ENCODE measurements around the gene ATP8B1. TPM values are rescaled to one million over a fixed set of nuclear protein-coding genes. Genes with fewer than 3 reads are reported as not detected.
"Not testable (repeated sequence)": the region's sequence is repeated elsewhere in the genome, so short reads cannot be mapped to it uniquely, and the experiment has no call there.

ATP8B1 gene
- polyA plus RNA-seq (2013, experiment 1 of 2), result 2.4 TPM
- polyA plus RNA-seq (2013, experiment 2 of 2), result 2.4 TPM

DNA sequence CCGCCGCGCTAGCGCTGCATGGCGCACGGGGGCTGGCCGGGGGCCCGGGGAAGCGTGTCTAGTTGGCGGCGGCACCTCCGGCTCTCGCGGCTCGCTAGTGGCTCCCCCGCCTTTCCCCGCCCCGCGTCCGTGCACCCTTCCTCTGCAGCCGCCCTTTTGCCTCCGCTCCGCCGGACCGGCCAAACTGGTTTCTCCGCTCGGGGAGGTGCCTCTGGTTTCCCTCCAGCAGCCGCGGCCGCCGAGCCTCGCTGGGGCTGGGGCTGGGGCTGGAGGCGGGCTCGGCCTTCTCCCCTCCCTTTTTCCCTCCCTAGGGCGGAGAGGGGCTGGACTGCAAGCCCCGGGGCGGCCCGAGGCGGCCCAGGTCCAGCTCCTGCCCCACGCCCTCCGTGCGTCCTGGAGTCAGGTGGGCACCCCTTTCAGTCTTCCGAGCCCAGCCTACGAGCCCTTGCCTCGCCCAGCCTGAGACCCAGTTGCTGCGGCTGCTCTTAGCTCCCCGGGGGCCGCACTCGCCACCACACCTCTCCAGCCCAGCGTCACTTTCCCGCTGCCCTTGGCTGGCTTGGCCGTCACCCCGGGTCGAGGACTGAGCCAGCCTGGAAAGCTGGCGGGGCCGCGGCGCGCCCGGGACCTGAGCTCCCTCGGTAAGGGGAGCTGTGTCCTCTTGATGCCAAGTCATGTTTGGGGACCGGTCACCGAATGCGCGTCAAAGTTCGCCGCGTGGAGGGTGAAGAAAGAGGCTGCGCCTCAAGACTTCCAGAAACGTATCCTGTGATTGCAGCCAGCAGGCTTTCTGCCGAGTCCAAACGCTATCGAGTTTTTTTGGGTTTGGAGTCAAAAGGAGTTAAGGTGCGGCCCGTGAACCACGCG is at the start of gene ATP8B1:
Gene ATP8B1 (minus strand): TSS at position 213 of the 867 bp plus-strand sequence. CDS start 71,508 bp downstream, outside the sequence.
- Histone ChIP-seq H3K79me1 (ENCODE audit: low read length) (peaks cover 2% of the 10 kb centered on the region), H3K4ac (ENCODE audit: low read depth, low read length) (no peak within 1 kb of the TSS), H2BK5ac (ENCODE audit: low read length) (no peak within 1 kb of the TSS), H3K18ac (ENCODE audit: low read length) (peak within 1 kb of the TSS; percentile 24), H3K9ac (ENCODE audit: low read length) (peak within 1 kb of the TSS; percentile 77), H3K36me3 (ENCODE audit: control insufficient read depth, insufficient read depth, low read length) (no peaks in the 10 kb centered on the region), H4K8ac (ENCODE audit: low read depth, low read length) (no peak within 1 kb of the TSS), H4K5ac (ENCODE audit: low read length) (no peak within 1 kb of the TSS), H3K56ac (ENCODE audit: low read length) (peak within 1 kb of the TSS; percentile 94), H3K27me3 (ENCODE audit: insufficient read depth, low read length, poor library complexity) (peaks cover 8% of the 10 kb centered on the region), H3K79me2 (ENCODE audit: control insufficient read depth, insufficient read depth, low read length) (no peaks in the 10 kb centered on the region), H3K4me1 (ENCODE audit: control insufficient read depth, low read depth, low read length) (peaks cover 3% of the 10 kb centered on the region), H2BK120ac (ENCODE audit: low read depth, low read length) (no peak within 1 kb of the TSS), H3K4me3 (ENCODE audit: low read length) (peak within 1 kb of the TSS; percentile 49), H3K27ac (ENCODE audit: low read depth, low read length) (no peak within 1 kb of the TSS), H3K4me2 (ENCODE audit: low read length) (peak within 1 kb of the TSS; percentile 90), H2BK15ac (replicated peaks; ENCODE audit: low read depth) (no peak within 1 kb of the TSS), H2AK5ac (ENCODE audit: low read length) (no peak within 1 kb of the TSS), H3K23ac (ENCODE audit: low read length) (no peak within 1 kb of the TSS)
- WGBS (ENCODE audit: extremely low coverage, insufficient coverage, low lambda C conversion rate), result no CpG with 5 or more reads among the region's 77 CpGs
- peak; percentile 94 for DNase-seq

DNA sequence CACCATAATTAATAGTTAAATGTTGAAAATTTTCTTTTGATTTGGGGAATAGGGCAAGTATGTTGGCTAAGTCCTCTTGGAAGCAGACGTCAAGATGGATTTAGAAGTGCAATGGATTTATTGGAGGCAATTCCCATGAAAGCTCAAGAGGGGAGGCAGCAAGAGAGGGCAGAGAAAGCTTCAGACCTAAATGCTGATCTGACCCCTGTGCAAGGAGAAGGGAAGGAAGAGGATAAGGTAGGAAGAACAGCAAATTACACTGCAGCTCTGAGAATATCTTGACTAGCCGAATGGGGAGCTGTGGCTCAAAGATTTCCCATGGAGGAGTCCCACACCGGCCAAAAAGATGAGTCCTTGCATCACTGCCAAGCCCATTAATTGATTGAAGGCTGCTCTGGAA is 46.9 kb upstream of the ATP8B1 start:
- Histone ChIP-seq H4K5ac (ENCODE audit: low read length) (no peak overlapping the region), H3K27ac (ENCODE audit: low read depth, low read length) (no peak overlapping the region), H3K79me1 (ENCODE audit: low read length) (no peaks in the 10 kb centered on the region), H3K23ac (ENCODE audit: low read length) (no peak overlapping the region), H2BK15ac (replicated peaks; ENCODE audit: low read depth) (no peak overlapping the region), H2BK5ac (ENCODE audit: low read length) (no peak overlapping the region), H3K18ac (ENCODE audit: low read length) (no peak overlapping the region), H3K4me3 (ENCODE audit: low read length) (no peak overlapping the region), H3K4me2 (ENCODE audit: low read length) (no peak overlapping the region), H3K56ac (ENCODE audit: low read length) (no peak overlapping the region), H3K27me3 (ENCODE audit: insufficient read depth, low read length, poor library complexity) (no peaks in the 10 kb centered on the region), H3K79me2 (ENCODE audit: control insufficient read depth, insufficient read depth, low read length) (no peaks in the 10 kb centered on the region), H3K36me3 (ENCODE audit: control insufficient read depth, insufficient read depth, low read length) (no peaks in the 10 kb centered on the region), H2AK5ac (ENCODE audit: low read length) (no peak overlapping the region), H3K4me1 (ENCODE audit: control insufficient read depth, low read depth, low read length) (no peaks in the 10 kb centered on the region), H3K9ac (ENCODE audit: low read length) (no peak overlapping the region), H2BK120ac (ENCODE audit: low read depth, low read length) (no peak overlapping the region), H4K8ac (ENCODE audit: low read depth, low read length) (no peak overlapping the region), H3K4ac (ENCODE audit: low read depth, low read length) (no peak overlapping the region)
- no peak for DNase-seq
- whole genome bisulfite sequencing (ENCODE audit: extremely low coverage, insufficient coverage, low lambda C conversion rate), result no CpG with 5 or more reads among the region's 3 CpGs

DNA sequence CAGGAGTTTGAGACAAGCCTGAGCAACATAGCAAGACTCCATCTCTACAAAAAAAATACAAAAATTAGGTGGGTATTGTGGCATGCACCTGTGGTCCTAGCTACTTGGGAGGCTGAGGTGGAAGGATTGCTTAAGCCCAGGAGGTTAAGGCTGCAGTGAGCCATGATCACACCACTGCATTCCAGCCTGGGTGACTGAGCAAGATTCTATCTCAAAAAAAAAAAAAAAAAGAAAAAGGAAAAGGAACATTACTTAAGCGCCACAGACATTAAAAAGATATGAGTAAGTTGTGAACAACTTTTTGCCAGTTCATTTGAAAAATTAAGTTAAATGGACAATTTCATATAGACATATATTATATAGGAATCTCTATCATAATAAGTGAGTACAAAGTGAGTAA is 45.3 kb upstream of the ATP8B1 start:
- H3K79me1 ChIP-seq (ENCODE audit: low read length); H3K36me3 ChIP-seq (ENCODE audit: control insufficient read depth, insufficient read depth, low read length); H4K8ac ChIP-seq (ENCODE audit: low read depth, low read length); H3K56ac ChIP-seq (ENCODE audit: low read length); H3K27me3 ChIP-seq (ENCODE audit: insufficient read depth, low read length, poor library complexity); H3K4me3 ChIP-seq (ENCODE audit: low read length); H3K79me2 ChIP-seq (ENCODE audit: control insufficient read depth, insufficient read depth, low read length); H3K4me2 ChIP-seq (ENCODE audit: low read length); H3K18ac ChIP-seq (ENCODE audit: low read length); DNase-seq; H3K23ac ChIP-seq (ENCODE audit: low read length); H3K27ac ChIP-seq (ENCODE audit: low read depth, low read length); H2AK5ac ChIP-seq (ENCODE audit: low read length); H4K5ac ChIP-seq (ENCODE audit: low read length); H3K4me1 ChIP-seq (ENCODE audit: control insufficient read depth, low read depth, low read length); H2BK5ac ChIP-seq (ENCODE audit: low read length); H3K9ac ChIP-seq (ENCODE audit: low read length); H3K4ac ChIP-seq (ENCODE audit: low read depth, low read length); H2BK15ac ChIP-seq (replicated peaks; ENCODE audit: low read depth); H2BK120ac ChIP-seq (ENCODE audit: low read depth, low read length): not testable (repeated sequence)
- WGBS (ENCODE audit: extremely low coverage, insufficient coverage, low lambda C conversion rate), result no CpG with 5 or more reads among the region's 1 CpG

DNA sequence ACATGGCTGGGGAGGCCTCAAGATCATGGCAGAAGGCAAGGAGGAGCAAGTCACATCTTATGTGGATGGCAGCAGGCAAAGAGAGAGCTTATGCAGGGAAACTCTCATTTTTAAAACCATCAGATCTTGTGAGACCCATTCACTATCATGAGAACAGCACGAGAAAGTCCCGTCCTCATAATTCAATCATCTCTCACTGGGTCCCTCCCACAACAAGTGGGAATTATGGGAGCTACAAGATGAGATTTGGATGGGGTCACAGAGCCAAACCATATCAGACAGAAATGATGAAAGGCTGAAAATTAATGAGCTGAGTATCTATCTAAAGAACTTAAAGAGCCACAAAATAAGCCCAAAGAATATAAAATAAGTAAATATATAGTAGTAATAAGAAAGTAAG is 44.3 kb upstream of the ATP8B1 start:
- not testable (repeated sequence) for H4K8ac ChIP-seq (ENCODE audit: low read depth, low read length); H3K4me3 ChIP-seq (ENCODE audit: low read length); H2BK15ac ChIP-seq (replicated peaks; ENCODE audit: low read depth); H4K5ac ChIP-seq (ENCODE audit: low read length); H3K23ac ChIP-seq (ENCODE audit: low read length); H3K79me1 ChIP-seq (ENCODE audit: low read length); H3K27ac ChIP-seq (ENCODE audit: low read depth, low read length); H3K79me2 ChIP-seq (ENCODE audit: control insufficient read depth, insufficient read depth, low read length); H2BK120ac ChIP-seq (ENCODE audit: low read depth, low read length); H3K9ac ChIP-seq (ENCODE audit: low read length); H3K4me2 ChIP-seq (ENCODE audit: low read length); H3K27me3 ChIP-seq (ENCODE audit: insufficient read depth, low read length, poor library complexity); H3K4ac ChIP-seq (ENCODE audit: low read depth, low read length); H3K18ac ChIP-seq (ENCODE audit: low read length); H3K4me1 ChIP-seq (ENCODE audit: control insufficient read depth, low read depth, low read length); DNase-seq; H2BK5ac ChIP-seq (ENCODE audit: low read length); H2AK5ac ChIP-seq (ENCODE audit: low read length); H3K56ac ChIP-seq (ENCODE audit: low read length); H3K36me3 ChIP-seq (ENCODE audit: control insufficient read depth, insufficient read depth, low read length)
- no CpG with 5 or more reads among the region's 2 CpGs for WGBS (ENCODE audit: extremely low coverage, insufficient coverage, low lambda C conversion rate)

DNA sequence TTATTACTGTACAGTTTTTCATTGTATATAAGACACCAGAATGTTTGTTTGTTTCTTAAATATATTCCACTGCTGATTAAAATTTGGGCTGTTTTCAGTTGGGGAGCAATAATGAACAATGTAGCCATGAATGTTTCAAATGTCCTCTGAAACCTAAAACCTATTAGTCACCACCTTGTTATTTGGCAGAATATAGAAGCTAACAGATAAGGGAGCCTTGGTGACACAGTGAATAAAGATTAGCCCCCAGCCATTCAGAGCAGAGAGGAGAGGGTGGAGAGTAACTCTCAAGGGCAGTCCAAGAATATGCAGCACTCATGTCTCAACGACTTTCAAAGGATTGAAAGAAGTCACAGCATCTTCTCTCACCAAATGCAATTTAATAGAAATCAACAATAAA is 43.1 kb upstream of the ATP8B1 start:
- Histone ChIP-seq H3K79me1 (ENCODE audit: low read length) (no peaks in the 10 kb centered on the region), H3K27ac (ENCODE audit: low read depth, low read length) (no peak overlapping the region), H2BK15ac (replicated peaks; ENCODE audit: low read depth) (no peak overlapping the region), H3K9ac (ENCODE audit: low read length) (no peak overlapping the region), H3K18ac (ENCODE audit: low read length) (no peak overlapping the region), H4K5ac (ENCODE audit: low read length) (no peak overlapping the region), H3K4ac (ENCODE audit: low read depth, low read length) (no peak overlapping the region), H3K56ac (ENCODE audit: low read length) (no peak overlapping the region), H3K79me2 (ENCODE audit: control insufficient read depth, insufficient read depth, low read length) (no peaks in the 10 kb centered on the region), H3K27me3 (ENCODE audit: insufficient read depth, low read length, poor library complexity) (no peaks in the 10 kb centered on the region), H2BK120ac (ENCODE audit: low read depth, low read length) (no peak overlapping the region), H3K4me3 (ENCODE audit: low read length) (no peak overlapping the region), H3K4me2 (ENCODE audit: low read length) (no peak overlapping the region), H3K23ac (ENCODE audit: low read length) (no peak overlapping the region), H4K8ac (ENCODE audit: low read depth, low read length) (no peak overlapping the region), H2AK5ac (ENCODE audit: low read length) (no peak overlapping the region), H3K36me3 (ENCODE audit: control insufficient read depth, insufficient read depth, low read length) (no peaks in the 10 kb centered on the region), H2BK5ac (ENCODE audit: low read length) (no peak overlapping the region), H3K4me1 (ENCODE audit: control insufficient read depth, low read depth, low read length) (no peaks in the 10 kb centered on the region)
- no CpG with 5 or more reads among the region's 1 CpG for WGBS (ENCODE audit: extremely low coverage, insufficient coverage, low lambda C conversion rate)
- peak; percentile 90 for DNase-seq
